GM12891 (cell line): Measurements from ENCODE around the gene EVC.

Source experiments
- DNase-seq: peaks from one replicate; pipeline ENCODE4 v3.0.0; 2011; ENCODE audit warnings: low spot score; ENCODE audit not compliant: insufficient read length
- FAIRE-seq: peaks from 2 replicates; lab custom pipeline; 2011; peaks lifted over from hg19 to GRCh38; lab: Jason Lieb, UNC
- PAX5 ChIP-seq: IDR thresholded peaks from 2 replicates; pipeline ENCODE4 v1.6.1; 2011; ENCODE audit warnings: low read length, moderate library complexity, mild to moderate bottlenecking; ENCODE audit not compliant: insufficient read depth, severe bottlenecking
- POLR2A ChIP-seq: IDR thresholded peaks from 2 replicates; pipeline ENCODE4 v1.6.1; 2011; ENCODE audit warnings: low read depth, low read length, control low read depth
- POLR2AphosphoS5 ChIP-seq: IDR thresholded peaks from 2 replicates; pipeline ENCODE4 v1.6.1; 2011; ENCODE audit warnings: low read depth, low read length, control low read depth
- POU2F2 ChIP-seq: IDR thresholded peaks from 2 replicates; pipeline ENCODE4 v1.6.1; 2011; ENCODE audit warnings: low read depth, mild to moderate bottlenecking, control low read depth, low read length, moderate library complexity
- SPI1 ChIP-seq: IDR thresholded peaks from 2 replicates; pipeline ENCODE4 v1.6.1; 2011; ENCODE audit warnings: low read depth, low read length, control low read depth
- TAF1 ChIP-seq: IDR thresholded peaks from 2 replicates; pipeline ENCODE4 v1.6.1; 2011; ENCODE audit warnings: low read depth, low read length, control low read depth

The EVC gene

GRCh38 chr4:5747738-5748375 is 36.9 kb downstream of the EVC start:
- FAIRE-seq: no peak

GRCh38 chr4:5749568-5749967 is 38.6 kb downstream of the EVC start:
- no peak for FAIRE-seq
- DNase-seq: no peak
- TF ChIP-seq TAF1 (no peak), POLR2A (no peak), POLR2AphosphoS5 (no peak), PAX5 (no peak), POU2F2 (no peak), SPI1 (no peak)

More at GRCh38 chr4:5747738-5748375, 36.9 kb downstream of the EVC start:
- DNase-seq: no peak
- no peak for TF ChIP-seq SPI1
- no peak for TF ChIP-seq POU2F2
- no peak for TF ChIP-seq POLR2A
- no peak for TF ChIP-seq PAX5
- no peak for TF ChIP-seq POLR2AphosphoS5
- TF ChIP-seq TAF1: no peak

- TF ChIP-seq POLR2A (no peak), PAX5 (no peak), POU2F2 (no peak), TAF1 (no peak), SPI1 (no peak), POLR2AphosphoS5 (no peak)
- DNase-seq (no peak), FAIRE-seq (no peak)
Measured at GRCh38 chr4:5750052-5750945, 39.3 kb downstream of the EVC start.

- FAIRE-seq: no peak
- TF ChIP-seq PAX5: no peak
- TF ChIP-seq POU2F2: no peak
- no peak for TF ChIP-seq SPI1
- TF ChIP-seq TAF1: no peak
- no peak for TF ChIP-seq POLR2AphosphoS5
- TF ChIP-seq POLR2A: no peak
- DNase-seq: no peak
Measured at GRCh38 chr4:5750946-5751665, 40.1 kb downstream of the EVC start.

GRCh38 chr4:5751666-5752375 is 40.8 kb downstream of the EVC start:
- TF ChIP-seq PAX5 (no peak), SPI1 (no peak), POLR2AphosphoS5 (no peak), POU2F2 (no peak)
- FAIRE-seq (no peak), DNase-seq (no peak)

- FAIRE-seq (no peak), DNase-seq (no peak)
- TF ChIP-seq POU2F2: no peak
Measured at GRCh38 chr4:5752376-5753184, 41.6 kb downstream of the EVC start.

GRCh38 chr4:5753366-5753765 is 42.4 kb downstream of the EVC start:
- TF ChIP-seq POLR2A: no peak
- no peak for TF ChIP-seq POU2F2
- TF ChIP-seq PAX5: no peak
- no peak for TF ChIP-seq TAF1
- no peak for TF ChIP-seq SPI1
- TF ChIP-seq POLR2AphosphoS5: no peak
- FAIRE-seq (no peak), DNase-seq (no peak)

- no peak for FAIRE-seq
- TF ChIP-seq TAF1 (no peak), POU2F2 (no peak), POLR2AphosphoS5 (no peak), POLR2A (no peak), PAX5 (no peak), SPI1 (no peak)
- no peak for DNase-seq
Measured at GRCh38 chr4:5753766-5754528, 42.9 kb downstream of the EVC start.
